Measurements from ENCODE around the gene ADD2. TPM values are rescaled to one million over a fixed set of nuclear protein-coding genes. Genes with fewer than 3 reads are reported as not detected.
A peak's percentile ranks its signal among the peaks of the same experiment; 100 is the strongest.

Gene ADD2
- total RNA-seq, 3 donors from 2014 or later (not counting 1 experiment from before 2014, with no cell fraction given) = 0.16 to 1.4 (median 0.40) TPM

DNA sequence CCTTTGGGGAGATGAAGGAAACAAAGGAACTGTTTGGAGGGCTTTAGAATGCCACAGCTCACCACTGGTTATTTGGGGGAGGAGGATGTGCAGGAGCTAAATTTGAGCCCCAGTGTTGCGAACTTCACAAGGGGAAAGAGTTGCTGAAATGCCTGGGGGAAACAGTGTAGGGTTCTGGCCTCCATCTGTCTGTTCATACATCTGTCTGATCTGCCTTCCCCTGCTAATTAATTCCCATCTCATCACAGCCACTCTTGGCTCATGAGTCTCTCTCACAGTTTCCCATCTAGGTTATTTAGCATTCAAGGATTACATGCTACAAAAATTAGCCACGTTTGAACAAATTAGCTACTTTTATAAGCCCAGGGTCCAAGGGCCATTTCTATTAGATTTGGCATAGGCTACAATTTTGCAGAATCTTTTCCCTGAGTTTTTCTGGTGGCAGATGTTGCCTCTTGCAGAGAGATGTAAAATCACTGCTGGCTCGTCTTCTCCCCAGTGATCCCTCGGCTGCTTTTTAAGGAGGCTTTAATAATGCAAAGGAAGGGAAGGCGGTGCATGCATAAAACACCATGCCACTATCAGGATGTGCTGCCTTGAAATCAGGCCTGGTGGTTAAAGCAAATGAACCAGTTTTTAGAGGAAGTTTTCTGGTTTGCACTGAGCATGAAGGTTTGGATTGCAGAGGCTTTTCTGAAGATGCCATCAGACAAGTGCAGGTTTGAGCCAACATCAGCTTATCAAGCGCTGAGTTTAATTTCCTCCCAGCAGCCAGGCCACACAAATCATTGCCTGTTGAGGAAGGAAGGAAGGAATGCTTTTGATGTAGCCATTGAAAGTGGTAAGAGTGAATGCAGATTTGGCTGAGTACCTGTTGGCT lies 35.0 kb downstream of the ADD2 start:
- Histone ChIP-seq H3K36me3 (ENCODE audit: control insufficient read depth, insufficient read depth, low read length) (no peaks in the 10 kb centered on the region), H3K4me3 (ENCODE audit: low read length) (no peak overlapping the region), H3K27ac (ENCODE audit: low read length) (no peak overlapping the region), H3K27me3 (ENCODE audit: control insufficient read depth, insufficient read depth, low read length) (peaks cover 4% of the 10 kb centered on the region), H3K4me1 (ENCODE audit: control insufficient read depth, insufficient read depth, low read length) (no peaks in the 10 kb centered on the region), H3K9me3 (ENCODE audit: control insufficient read depth, insufficient read depth, low read length) (no peaks in the 10 kb centered on the region)
- DNase-seq (no peak), ATAC-seq (no peak)
- peaks cover 7% of the 10 kb centered on the region for H3K36me3 Mint-ChIP-seq
- no peaks in the 10 kb centered on the region for H3K4me1 Mint-ChIP-seq
- no peak overlapping the region for H3K4me3 Mint-ChIP-seq
- H3K27ac Mint-ChIP-seq = no peak overlapping the region
- intact Hi-C loops (cut with micrococcal nuclease) = no loop called here
- TF ChIP-seq, protein P1, sequence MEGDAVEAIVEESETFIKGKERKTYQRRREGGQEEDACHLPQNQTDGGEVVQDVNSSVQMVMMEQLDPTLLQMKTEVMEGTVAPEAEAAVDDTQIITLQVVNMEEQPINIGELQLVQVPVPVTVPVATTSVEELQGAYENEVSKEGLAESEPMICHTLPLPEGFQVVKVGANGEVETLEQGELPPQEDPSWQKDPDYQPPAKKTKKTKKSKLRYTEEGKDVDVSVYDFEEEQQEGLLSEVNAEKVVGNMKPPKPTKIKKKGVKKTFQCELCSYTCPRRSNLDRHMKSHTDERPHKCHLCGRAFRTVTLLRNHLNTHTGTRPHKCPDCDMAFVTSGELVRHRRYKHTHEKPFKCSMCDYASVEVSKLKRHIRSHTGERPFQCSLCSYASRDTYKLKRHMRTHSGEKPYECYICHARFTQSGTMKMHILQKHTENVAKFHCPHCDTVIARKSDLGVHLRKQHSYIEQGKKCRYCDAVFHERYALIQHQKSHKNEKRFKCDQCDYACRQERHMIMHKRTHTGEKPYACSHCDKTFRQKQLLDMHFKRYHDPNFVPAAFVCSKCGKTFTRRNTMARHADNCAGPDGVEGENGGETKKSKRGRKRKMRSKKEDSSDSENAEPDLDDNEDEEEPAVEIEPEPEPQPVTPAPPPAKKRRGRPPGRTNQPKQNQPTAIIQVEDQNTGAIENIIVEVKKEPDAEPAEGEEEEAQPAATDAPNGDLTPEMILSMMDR (IDR thresholded peaks at IDR 0.05) = no peak
- H3K27me3 Mint-ChIP-seq (ENCODE audit: low read depth in 2 of 2) = peaks cover 16 to 41% of the 10 kb centered on the region in 2 donors
- peaks cover 0 to 2% of the 10 kb centered on the region in 2 donors for H3K9me3 Mint-ChIP-seq
- 69% methylated on average over 6 of the region's 6 CpGs for WGBS (ENCODE audit: insufficient coverage)

DNA sequence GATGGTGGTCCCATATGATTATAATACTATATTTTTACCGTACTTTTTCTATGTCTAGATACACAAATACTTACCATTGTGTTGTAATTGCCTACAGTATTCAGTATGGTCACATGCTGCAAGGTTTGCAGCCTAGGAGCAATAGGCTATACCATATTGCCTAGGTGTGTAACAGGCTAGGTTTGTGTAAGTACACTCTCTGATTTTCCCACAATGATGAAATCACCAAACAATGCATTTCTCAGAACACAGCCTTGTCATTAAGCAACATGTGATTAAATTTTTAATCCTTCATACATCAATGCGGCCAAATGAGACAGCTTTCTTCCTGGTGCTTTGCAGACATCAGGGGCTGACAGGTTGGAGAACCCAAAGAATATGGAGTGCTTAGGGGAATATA lies 37.3 kb downstream of the ADD2 start:
- TF ChIP-seq, protein P1 (IDR thresholded peaks at IDR 0.05) = no peak

DNA sequence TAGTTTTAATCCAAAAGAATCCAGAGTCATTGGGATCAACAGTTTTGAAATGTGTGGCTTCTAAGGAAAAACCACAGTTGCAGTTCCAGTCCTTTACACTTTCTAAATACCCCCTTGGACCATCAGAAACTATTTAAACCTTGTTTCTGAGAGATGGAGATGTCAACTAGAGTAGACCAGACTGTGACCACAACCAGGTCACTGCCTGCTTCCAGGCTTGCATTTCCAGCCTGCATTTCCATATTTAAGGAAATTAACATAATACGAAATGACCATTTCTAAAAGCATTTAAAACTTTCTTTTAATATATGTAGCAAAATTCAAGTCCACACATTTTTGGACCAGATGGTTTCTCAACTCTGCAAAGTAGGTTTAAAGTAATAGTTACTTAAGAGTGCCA lies 38.4 kb downstream of the ADD2 start:
- Mint-ChIP-seq H3K4me3 (no peak overlapping the region), H3K4me1 (no peaks in the 10 kb centered on the region), H3K27ac (no peak overlapping the region), H3K9me3 (no peaks in the 10 kb centered on the region), H3K27me3 (ENCODE audit: low read depth in 2 of 2) (peaks cover 8 to 14% of the 10 kb centered on the region in 2 donors), H3K36me3 (no peaks in the 10 kb centered on the region)
- H3K27me3 ChIP-seq (ENCODE audit: control insufficient read depth, insufficient read depth, low read length) = no peaks in the 10 kb centered on the region
- no peak for ATAC-seq
- no peaks in the 10 kb centered on the region for H3K36me3 ChIP-seq (ENCODE audit: control insufficient read depth, insufficient read depth, low read length)
- TF ChIP-seq, protein P1 (IDR thresholded peaks at IDR 0.05) = no peak
- WGBS (ENCODE audit: insufficient coverage) = no CpG with 5 or more reads among the region's 1 CpG
- DNase-seq = no peak
- H3K4me3 ChIP-seq (ENCODE audit: low read length) = no peak overlapping the region
- intact Hi-C loops (cut with micrococcal nuclease) = no loop called here
- H3K4me1 ChIP-seq (ENCODE audit: control insufficient read depth, insufficient read depth, low read length) = no peaks in the 10 kb centered on the region
- H3K27ac ChIP-seq (ENCODE audit: low read length) = no peak overlapping the region
- H3K9me3 ChIP-seq (ENCODE audit: control insufficient read depth, insufficient read depth, low read length) = no peaks in the 10 kb centered on the region

More for the DNA sequence above, 37.3 kb downstream of the ADD2 start:
- no peak overlapping the region for H3K4me3 Mint-ChIP-seq
- Histone ChIP-seq H3K36me3 (ENCODE audit: control insufficient read depth, insufficient read depth, low read length) (no peaks in the 10 kb centered on the region), H3K4me1 (ENCODE audit: control insufficient read depth, insufficient read depth, low read length) (no peaks in the 10 kb centered on the region), H3K4me3 (ENCODE audit: low read length) (no peak overlapping the region), H3K27ac (ENCODE audit: low read length) (no peak overlapping the region), H3K9me3 (ENCODE audit: control insufficient read depth, insufficient read depth, low read length) (no peaks in the 10 kb centered on the region), H3K27me3 (ENCODE audit: control insufficient read depth, insufficient read depth, low read length) (no peaks in the 10 kb centered on the region)
- H3K9me3 Mint-ChIP-seq = no peaks in the 10 kb centered on the region
- intact Hi-C loops (cut with micrococcal nuclease) = no loop called here
- peaks cover 13 to 25% of the 10 kb centered on the region in 2 donors for H3K27me3 Mint-ChIP-seq (ENCODE audit: low read depth in 2 of 2)
- H3K4me1 Mint-ChIP-seq = no peaks in the 10 kb centered on the region
- no peak for DNase-seq
- no peaks in the 10 kb centered on the region for H3K36me3 Mint-ChIP-seq
- ATAC-seq = peak in 1 of 3 donors; percentile 19
- WGBS (ENCODE audit: insufficient coverage) = 80% methylated on average over 1 of the region's 2 CpGs
- no peak overlapping the region for H3K27ac Mint-ChIP-seq
